ENCODE data around the gene SND1. TPM values are rescaled to one million over a fixed set of nuclear protein-coding genes. Genes with fewer than 3 reads are reported as not detected.
"Not testable (repeated sequence)": the region's sequence is repeated elsewhere in the genome, so short reads cannot be mapped to it uniquely, and the experiment has no call there.

Gene SND1
- total and polyA plus RNA-seq, 7 experiments from 2014 or later, result 68.6 to 253 (median 137) TPM

GRCh38 chr7:127957886-127958285, 305.9 kb downstream of the SND1 start:
- Histone ChIP-seq H3K27ac (ENCODE audit: low read depth, low read length) (no peak overlapping the region), H3K9me3 (ENCODE audit: control insufficient read depth in 2 of 3, low read length in 3 of 3) (no peaks in the 10 kb centered on the region), H3K27me3 (ENCODE audit: control insufficient read depth in 2 of 2, insufficient read depth in 2 of 2, low read length in 2 of 2) (no peaks in the 10 kb centered on the region), H3K4me1 (ENCODE audit: control insufficient read depth in 2 of 2, insufficient read depth in 2 of 2, low read length in 2 of 2) (no peaks in the 10 kb centered on the region), H3K4me3 (ENCODE audit: low read length) (no peak overlapping the region), H3K36me3 (ENCODE audit: control insufficient read depth in 2 of 3, insufficient read depth in 3 of 3, low read length in 3 of 3) (peaks cover 0 to 8% (median 0%) of the 10 kb centered on the region in 3 experiments)
- DNase-seq (no peak), ATAC-seq (no peak)
- no peak overlapping the region for H3K27ac Mint-ChIP-seq
- peaks cover 16 to 53% (median 37%) of the 10 kb centered on the region in 5 donors for H3K36me3 Mint-ChIP-seq
- H3K4me1 Mint-ChIP-seq, result peaks cover 0 to 10% (median 0%) of the 10 kb centered on the region in 7 donors
- intact Hi-C loops (cut with micrococcal nuclease), result loop anchor here in 1 of 2 donors (1.0 kb wide), 1 partner anchor 13 kb away; no protein-coding TSS in a partner anchor
- POLR2A ChIA-PET, result no interaction called here
- CTCF ChIA-PET, result no interaction called here
- H3K9me3 Mint-ChIP-seq, result peaks cover 0 to 11% (median 5%) of the 10 kb centered on the region in 11 donors
- no peaks in the 10 kb centered on the region for H3K27me3 Mint-ChIP-seq
- no peak overlapping the region for H3K4me3 Mint-ChIP-seq

GRCh38 chr7:127959770-127960169, 307.8 kb downstream of the SND1 start:
- Mint-ChIP-seq H3K27me3 (no peaks in the 10 kb centered on the region), H3K4me3 (no peak overlapping the region), H3K36me3 (peaks cover 16 to 50% (median 39%) of the 10 kb centered on the region in 5 donors), H3K27ac (no peak overlapping the region), H3K4me1 (peaks cover 0 to 5% (median 0%) of the 10 kb centered on the region in 7 donors), H3K9me3 (peaks cover 0 to 14% (median 7%) of the 10 kb centered on the region in 11 donors)
- Histone ChIP-seq H3K9me3 (ENCODE audit: control insufficient read depth in 2 of 3, low read length in 3 of 3) (no peaks in the 10 kb centered on the region), H3K27me3 (ENCODE audit: control insufficient read depth in 2 of 2, insufficient read depth in 2 of 2, low read length in 2 of 2) (no peaks in the 10 kb centered on the region), H3K4me3 (ENCODE audit: low read length) (no peak overlapping the region), H3K36me3 (ENCODE audit: control insufficient read depth in 2 of 3, insufficient read depth in 3 of 3, low read length in 3 of 3) (peaks cover 0 to 8% (median 0%) of the 10 kb centered on the region in 3 experiments), H3K27ac (ENCODE audit: low read depth, low read length) (no peak overlapping the region), H3K4me1 (ENCODE audit: control insufficient read depth in 2 of 2, insufficient read depth in 2 of 2, low read length in 2 of 2) (no peaks in the 10 kb centered on the region)
- CTCF ChIA-PET, result no interaction called here
- POLR2A ChIA-PET, result no interaction called here
- DNase-seq (no peak), ATAC-seq (no peak)
- intact Hi-C loops (cut with micrococcal nuclease), result no loop called here

- H3K36me3 ChIP-seq (ENCODE audit: control insufficient read depth in 2 of 3, insufficient read depth in 3 of 3, low read length in 3 of 3), result peaks cover 0 to 8% (median 0%) of the 10 kb centered on the region in 3 experiments
- H3K4me1 ChIP-seq (ENCODE audit: control insufficient read depth in 2 of 2, insufficient read depth in 2 of 2, low read length in 2 of 2), result no peaks in the 10 kb centered on the region
- Mint-ChIP-seq H3K27ac (no peak overlapping the region), H3K9me3 (peaks cover 0 to 14% (median 7%) of the 10 kb centered on the region in 11 donors), H3K36me3 (peaks cover 16 to 51% (median 39%) of the 10 kb centered on the region in 5 donors), H3K4me3 (no peak overlapping the region), H3K4me1 (peaks cover 0 to 5% (median 0%) of the 10 kb centered on the region in 7 donors), H3K27me3 (no peaks in the 10 kb centered on the region)
- DNase-seq (no peak), ATAC-seq (no peak)
- CTCF ChIA-PET, result no interaction called here
- POLR2A ChIA-PET, result no interaction called here
- no peaks in the 10 kb centered on the region for H3K9me3 ChIP-seq (ENCODE audit: control insufficient read depth in 2 of 3, low read length in 3 of 3)
- no peak overlapping the region for H3K27ac ChIP-seq (ENCODE audit: low read depth, low read length)
- no peak overlapping the region for H3K4me3 ChIP-seq (ENCODE audit: low read length)
- intact Hi-C loops (cut with micrococcal nuclease), result no loop called here
- H3K27me3 ChIP-seq (ENCODE audit: control insufficient read depth in 2 of 2, insufficient read depth in 2 of 2, low read length in 2 of 2), result no peaks in the 10 kb centered on the region
Observed at GRCh38 chr7:127961786-127962453, 309.9 kb downstream of the SND1 start.

- no peak overlapping the region for H3K4me3 ChIP-seq (ENCODE audit: low read length)
- H3K4me1 ChIP-seq (ENCODE audit: control insufficient read depth in 2 of 2, insufficient read depth in 2 of 2, low read length in 2 of 2), result no peaks in the 10 kb centered on the region
- ChIA-PET CTCF (no interaction called here), POLR2A (no interaction called here)
- Mint-ChIP-seq H3K9me3 (peaks cover 0 to 14% (median 7%) of the 10 kb centered on the region in 11 donors), H3K4me1 (peaks cover 0 to 5% (median 0%) of the 10 kb centered on the region in 7 donors), H3K36me3 (peaks cover 16 to 53% (median 46%) of the 10 kb centered on the region in 5 donors), H3K27me3 (no peaks in the 10 kb centered on the region), H3K4me3 (no peak overlapping the region), H3K27ac (no peak overlapping the region)
- no peak overlapping the region for H3K27ac ChIP-seq (ENCODE audit: low read depth, low read length)
- peaks cover 0 to 8% (median 0%) of the 10 kb centered on the region in 3 experiments for H3K36me3 ChIP-seq (ENCODE audit: control insufficient read depth in 2 of 3, insufficient read depth in 3 of 3, low read length in 3 of 3)
- H3K27me3 ChIP-seq (ENCODE audit: control insufficient read depth in 2 of 2, insufficient read depth in 2 of 2, low read length in 2 of 2), result no peaks in the 10 kb centered on the region
- DNase-seq, result no peak
- H3K9me3 ChIP-seq (ENCODE audit: control insufficient read depth in 2 of 3, low read length in 3 of 3), result no peaks in the 10 kb centered on the region
- intact Hi-C loops (cut with micrococcal nuclease), result no loop called here
- ATAC-seq, result no peak
Observed at GRCh38 chr7:127962589-127963361, 310.8 kb downstream of the SND1 start.

GRCh38 chr7:127963850-127964249, 311.9 kb downstream of the SND1 start:
- intact Hi-C loops (cut with micrococcal nuclease); H3K27me3 ChIP-seq (ENCODE audit: control insufficient read depth in 2 of 2, insufficient read depth in 2 of 2, low read length in 2 of 2); H3K4me1 Mint-ChIP-seq; H3K27ac Mint-ChIP-seq; H3K27ac ChIP-seq (ENCODE audit: low read depth, low read length); ATAC-seq; H3K4me1 ChIP-seq (ENCODE audit: control insufficient read depth in 2 of 2, insufficient read depth in 2 of 2, low read length in 2 of 2); H3K27me3 Mint-ChIP-seq; POLR2A ChIA-PET; H3K4me3 Mint-ChIP-seq; H3K36me3 ChIP-seq (ENCODE audit: control insufficient read depth in 2 of 3, insufficient read depth in 3 of 3, low read length in 3 of 3); CTCF ChIA-PET; H3K9me3 ChIP-seq (ENCODE audit: control insufficient read depth in 2 of 3, low read length in 3 of 3); H3K4me3 ChIP-seq (ENCODE audit: low read length); DNase-seq: not testable (repeated sequence)
- H3K9me3 Mint-ChIP-seq, result peaks cover 0 to 14% (median 7%) of the 10 kb centered on the region in 11 donors
- H3K36me3 Mint-ChIP-seq, result peaks cover 16 to 53% (median 46%) of the 10 kb centered on the region in 5 donors

- Mint-ChIP-seq H3K9me3 (peaks cover 0 to 9% (median 3%) of the 10 kb centered on the region in 11 donors), H3K27ac (peak overlapping the region in 1 of 9 donors; percentile 23), H3K4me3 (no peak overlapping the region), H3K27me3 (no peaks in the 10 kb centered on the region), H3K36me3 (peaks cover 0 to 30% (median 23%) of the 10 kb centered on the region in 5 donors), H3K4me1 (no peaks in the 10 kb centered on the region)
- ATAC-seq (no peak), DNase-seq (no peak)
- no peaks in the 10 kb centered on the region for H3K9me3 ChIP-seq (ENCODE audit: control insufficient read depth in 2 of 3, low read length in 3 of 3)
- no peaks in the 10 kb centered on the region for H3K4me1 ChIP-seq (ENCODE audit: control insufficient read depth in 2 of 2, insufficient read depth in 2 of 2, low read length in 2 of 2)
- H3K4me3 ChIP-seq (ENCODE audit: low read length), result no peak overlapping the region
- H3K27me3 ChIP-seq (ENCODE audit: control insufficient read depth in 2 of 2, insufficient read depth in 2 of 2, low read length in 2 of 2), result no peaks in the 10 kb centered on the region
- intact Hi-C loops (cut with micrococcal nuclease), result no loop called here
- no peaks in the 10 kb centered on the region for H3K36me3 ChIP-seq (ENCODE audit: control insufficient read depth in 2 of 3, insufficient read depth in 3 of 3, low read length in 3 of 3)
- ChIA-PET CTCF (no interaction called here), POLR2A (no interaction called here)
- H3K27ac ChIP-seq (ENCODE audit: low read depth, low read length), result no peak overlapping the region
Observed at GRCh38 chr7:127967281-127967680, 315.3 kb downstream of the SND1 start.
